Raji (cell line): ENCODE measurements around the gene PCSK2.

Experiments used
- POLR2A ChIP-seq: IDR thresholded peaks from 2 replicates; pipeline ENCODE4 v1.6.1; 2011; ENCODE audit warnings: low read depth, low read length, control low read depth; ENCODE audit not compliant: insufficient read depth

Gene PCSK2

DNA sequence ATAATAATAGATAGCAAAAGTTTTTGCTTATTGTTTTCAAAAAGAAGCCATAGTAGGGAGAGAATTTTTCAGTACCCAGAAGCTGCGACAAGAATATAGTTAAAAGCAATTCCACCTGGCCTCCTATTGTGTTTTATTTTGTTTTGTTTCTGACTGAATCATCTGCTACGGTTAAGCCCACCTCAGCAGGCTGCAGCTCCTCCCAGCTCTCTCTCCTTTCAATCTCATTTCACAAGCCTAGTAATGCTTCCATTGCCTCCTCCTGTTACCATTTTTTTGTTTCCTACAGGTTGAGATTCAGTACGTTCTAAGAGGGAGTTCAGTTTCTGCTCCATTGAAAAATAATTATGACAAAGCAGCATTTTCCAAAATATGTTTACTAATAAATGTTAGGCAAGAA, 77.9 kb downstream of the PCSK2 start:
- TF ChIP-seq POLR2A: no peak

DNA sequence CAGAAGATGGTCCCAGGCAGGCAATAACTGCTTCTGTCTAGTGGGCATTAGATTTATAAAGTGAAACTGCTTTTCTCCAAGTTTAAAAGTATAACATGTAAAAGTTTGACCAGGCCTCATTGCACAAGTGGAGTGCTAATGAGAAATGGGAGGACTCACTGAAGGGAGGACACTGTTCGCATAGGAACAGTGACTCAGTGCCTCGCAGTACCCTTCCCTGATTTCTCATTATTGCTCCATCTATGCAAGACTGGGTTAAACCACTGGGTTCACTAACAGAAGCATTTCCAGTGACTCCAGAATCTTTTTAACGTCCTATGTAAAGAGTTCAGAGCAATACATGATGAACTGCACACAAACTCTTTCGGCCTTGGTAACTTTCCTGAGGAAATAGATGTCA, 79.6 kb downstream of the PCSK2 start:
- TF ChIP-seq POLR2A: no peak

DNA sequence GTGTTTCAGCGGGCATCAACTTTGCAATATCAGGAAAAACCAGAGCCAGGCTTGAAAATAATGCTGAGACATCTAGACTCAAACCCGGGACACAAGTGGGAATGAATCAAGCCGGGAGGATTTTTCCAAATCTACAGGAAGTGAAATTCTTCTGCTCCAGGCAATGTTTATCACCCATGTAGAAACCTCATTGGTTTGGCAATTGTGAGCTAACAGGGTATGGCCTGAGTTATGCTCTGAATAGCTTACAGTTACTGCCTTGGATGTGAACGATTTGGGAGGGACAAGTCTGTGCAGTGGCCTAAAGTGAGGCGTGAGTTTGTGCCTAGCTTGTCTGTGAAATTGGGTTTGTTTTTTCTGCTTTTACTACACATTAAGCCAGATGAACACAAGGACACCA, 87.4 kb downstream of the PCSK2 start:
- no peak for TF ChIP-seq POLR2A

DNA sequence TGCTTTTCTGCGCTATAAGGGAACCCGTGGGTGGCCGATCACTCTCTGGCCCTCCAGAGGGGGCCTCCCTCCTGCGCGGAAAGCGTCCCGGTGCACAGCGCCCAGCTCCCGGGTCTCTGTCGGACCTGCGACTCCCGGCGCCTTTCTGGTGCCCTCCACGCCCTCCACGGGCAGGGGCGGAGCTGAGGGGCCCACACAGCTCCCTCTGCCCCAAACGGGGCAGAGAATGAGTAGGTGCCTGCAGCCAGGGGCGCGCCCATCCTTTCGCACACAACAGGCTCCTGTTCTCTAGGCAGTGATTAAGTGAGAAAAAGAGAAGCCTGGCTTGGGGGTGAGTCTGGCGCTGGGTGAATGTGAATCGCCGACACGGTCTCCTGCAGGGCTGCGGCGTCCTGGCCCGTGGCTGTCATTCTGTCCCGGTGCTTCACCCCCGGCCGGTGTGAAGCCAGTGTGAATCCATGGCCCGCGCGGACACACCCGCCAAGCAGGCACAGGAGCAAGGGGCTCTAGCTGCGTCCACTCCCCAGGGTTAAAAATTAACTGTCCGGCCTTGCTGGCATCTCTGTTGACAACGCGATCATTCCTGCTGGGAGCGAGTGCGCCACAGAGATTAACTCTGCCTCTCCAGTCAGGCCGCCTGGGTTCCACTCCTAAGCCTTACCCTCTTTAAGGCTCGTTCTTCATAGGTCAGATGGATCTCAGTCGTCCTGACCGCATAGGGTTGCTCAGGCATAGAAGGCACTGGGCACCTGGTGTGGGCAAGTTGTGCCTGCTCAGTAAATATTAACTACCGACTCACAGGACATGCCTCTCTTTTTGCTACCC, 88.8 kb downstream of the PCSK2 start:
- no peak for TF ChIP-seq POLR2A

DNA sequence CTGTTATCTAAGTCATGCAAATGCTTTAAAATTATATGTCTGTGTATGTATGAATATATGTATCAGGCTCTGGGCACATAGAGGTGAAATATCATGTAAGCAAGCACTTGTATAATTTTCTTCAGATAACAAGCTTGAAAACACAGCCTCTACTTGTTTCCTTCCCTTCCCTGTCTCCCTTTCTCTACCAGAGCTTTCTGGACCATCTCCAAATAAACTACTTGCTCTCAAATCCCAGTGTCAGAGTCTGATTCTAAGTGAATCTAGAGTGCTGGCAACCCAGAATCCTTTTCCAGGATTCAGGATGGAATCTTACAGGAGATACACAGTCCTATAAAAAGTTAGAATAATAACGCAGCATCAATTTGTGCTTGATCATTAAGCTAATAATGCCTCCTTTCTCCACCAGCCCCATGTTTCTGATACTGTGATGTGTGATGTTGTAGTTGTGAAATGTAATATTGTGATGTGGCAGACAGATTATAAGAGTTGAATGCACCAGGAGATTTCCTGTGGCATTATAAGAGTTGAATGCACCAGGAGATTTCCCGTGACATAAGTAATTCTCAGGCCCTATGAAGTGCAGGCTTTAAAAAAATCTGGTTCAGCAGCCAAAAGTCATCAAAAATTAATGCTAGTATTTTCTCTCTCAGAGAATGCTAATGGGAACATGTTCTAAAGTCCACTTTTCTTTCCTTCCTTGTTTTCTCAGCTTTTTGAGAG, 89.6 kb downstream of the PCSK2 start:
- TF ChIP-seq POLR2A: no peak

DNA sequence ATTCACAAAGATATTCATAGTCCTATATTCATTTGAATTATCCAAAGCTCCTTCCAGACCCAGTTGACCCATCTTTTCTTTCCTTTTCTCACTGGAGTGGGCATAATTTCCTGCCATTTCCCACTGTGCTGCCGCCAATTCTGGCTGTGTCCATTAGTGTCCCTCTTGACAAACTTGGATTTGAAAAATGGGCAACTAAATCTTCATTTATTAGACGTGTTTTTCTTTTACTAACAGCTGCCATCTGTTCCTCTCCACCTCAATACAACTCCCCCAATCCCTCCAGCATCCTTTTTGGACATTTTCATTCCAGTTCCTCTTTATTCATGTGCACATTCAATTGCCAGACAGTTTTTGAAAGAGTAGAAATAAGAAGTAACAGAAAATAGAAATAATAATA, 90.5 kb downstream of the PCSK2 start:
- TF ChIP-seq POLR2A: no peak

DNA sequence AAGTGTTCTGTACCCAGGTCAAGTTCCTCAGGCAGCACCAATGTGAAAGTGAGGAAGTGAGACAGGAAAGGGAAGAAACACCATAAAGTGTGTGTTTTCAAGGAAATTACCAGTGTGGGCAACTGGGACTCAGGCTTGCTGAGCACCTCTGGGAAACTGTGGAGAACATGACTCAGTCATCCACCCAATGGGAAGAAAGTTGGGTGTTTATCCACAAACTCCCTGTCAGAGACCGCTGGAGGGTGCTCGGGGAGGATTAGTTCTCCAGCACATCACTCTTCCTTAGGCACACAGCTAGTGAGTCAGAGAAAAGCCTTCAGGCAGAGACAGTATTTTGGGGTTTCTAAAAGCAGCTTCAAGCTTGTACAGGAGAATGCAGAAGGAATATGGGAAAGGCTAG, 93.6 kb downstream of the PCSK2 start:
- TF ChIP-seq POLR2A: no peak

DNA sequence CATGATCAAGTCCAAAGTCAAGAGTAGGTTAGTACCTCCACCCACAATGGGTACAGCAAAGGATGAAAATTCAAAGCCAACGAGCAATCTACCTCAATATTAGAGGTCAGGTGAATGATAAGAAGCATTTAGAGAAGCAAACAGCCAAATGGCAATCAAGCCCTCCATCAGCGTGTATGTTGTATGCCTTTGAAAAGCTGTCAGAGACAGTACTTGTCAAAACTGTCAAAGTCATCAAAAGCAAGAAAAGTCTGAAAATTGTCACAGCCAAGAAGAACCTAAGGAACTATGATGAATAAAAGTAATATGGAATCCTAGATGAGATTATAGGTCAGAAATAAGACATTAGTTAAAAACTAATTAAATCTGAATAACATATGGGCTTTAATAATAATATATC, 99.3 kb downstream of the PCSK2 start:
- no peak for TF ChIP-seq POLR2A

DNA sequence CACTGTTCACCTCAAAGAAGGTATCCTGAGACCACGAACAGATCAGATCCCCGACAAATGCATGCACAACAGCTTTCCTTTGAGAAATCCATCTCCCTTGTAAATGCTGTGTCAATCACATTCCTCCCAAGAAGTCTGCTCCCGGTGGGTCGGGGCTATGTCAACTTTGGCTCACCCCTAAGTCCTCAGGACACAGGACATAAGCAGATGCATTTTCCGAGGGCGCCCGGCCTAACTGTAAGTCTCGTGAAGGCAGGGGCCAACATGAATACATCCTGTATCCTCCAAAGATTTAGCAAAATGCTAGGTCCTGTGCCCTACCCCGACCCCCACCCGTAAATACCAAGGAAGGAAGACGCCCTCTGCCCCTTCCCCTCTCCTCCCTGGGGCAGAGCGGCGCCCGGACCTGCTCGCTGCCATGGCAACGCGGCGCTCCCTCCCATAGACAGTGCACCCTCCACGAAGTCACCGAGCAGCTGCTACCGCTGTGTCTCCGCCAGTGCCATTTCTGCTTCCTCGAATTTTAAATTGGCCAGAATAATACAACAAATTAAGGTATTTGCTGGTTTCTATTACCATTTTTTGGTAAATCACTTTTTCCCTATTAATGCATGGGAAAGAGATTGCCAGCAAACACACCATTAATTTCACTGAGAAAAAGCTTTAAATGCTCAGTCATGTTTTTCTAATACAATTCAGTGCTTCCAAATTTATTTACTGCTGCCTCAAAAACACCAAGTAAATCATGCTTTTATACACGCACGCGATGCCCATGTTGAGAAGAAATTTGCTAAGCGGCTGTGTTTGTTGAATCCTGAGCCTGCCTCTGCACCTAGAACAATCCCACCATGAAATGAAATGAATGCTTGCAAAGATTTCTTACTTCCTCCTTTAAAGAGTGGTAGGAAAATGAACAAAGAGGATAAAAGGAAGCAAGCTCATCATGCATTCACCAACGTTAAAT, 100.6 kb downstream of the PCSK2 start:
- TF ChIP-seq POLR2A: no peak

DNA sequence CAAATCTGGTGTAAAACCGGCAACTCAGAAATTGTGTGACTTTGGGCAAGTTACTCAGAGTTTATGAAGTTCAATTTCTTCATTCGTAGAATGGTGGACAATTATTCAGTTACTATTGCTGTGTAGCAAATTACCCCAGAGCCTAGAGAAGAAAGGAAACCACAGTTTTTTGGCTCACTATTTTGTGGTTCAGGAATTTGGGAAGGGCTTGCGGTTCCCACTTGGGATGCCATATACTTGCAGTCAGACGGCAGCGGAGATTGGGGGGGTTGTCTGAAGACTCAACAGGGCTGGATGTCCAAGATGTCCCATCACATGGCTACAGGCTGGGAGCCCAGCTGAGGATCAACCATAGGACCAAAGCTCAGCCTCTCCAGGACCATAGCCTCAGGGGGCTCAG, 108.1 kb downstream of the PCSK2 start:
- no peak for TF ChIP-seq POLR2A

DNA sequence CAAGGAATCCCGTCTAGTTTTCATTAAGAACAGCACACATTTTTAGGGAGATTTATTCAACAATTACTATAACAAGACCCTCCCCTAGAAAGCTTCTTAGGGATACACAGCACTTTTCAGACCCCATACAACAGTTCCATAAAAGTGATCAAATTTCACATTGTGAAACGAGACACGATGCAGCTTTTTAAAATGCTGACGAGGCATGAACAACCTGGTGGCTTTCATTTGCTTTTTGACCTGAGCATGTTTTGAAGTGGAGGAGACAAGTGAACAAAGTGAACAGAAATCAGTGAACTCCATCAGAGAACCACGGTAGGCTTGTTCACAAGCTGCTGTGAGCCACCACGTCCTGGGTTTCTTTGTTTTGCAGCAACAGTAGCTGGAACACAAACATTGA, 112.2 kb downstream of the PCSK2 start:
- TF ChIP-seq POLR2A: no peak

DNA sequence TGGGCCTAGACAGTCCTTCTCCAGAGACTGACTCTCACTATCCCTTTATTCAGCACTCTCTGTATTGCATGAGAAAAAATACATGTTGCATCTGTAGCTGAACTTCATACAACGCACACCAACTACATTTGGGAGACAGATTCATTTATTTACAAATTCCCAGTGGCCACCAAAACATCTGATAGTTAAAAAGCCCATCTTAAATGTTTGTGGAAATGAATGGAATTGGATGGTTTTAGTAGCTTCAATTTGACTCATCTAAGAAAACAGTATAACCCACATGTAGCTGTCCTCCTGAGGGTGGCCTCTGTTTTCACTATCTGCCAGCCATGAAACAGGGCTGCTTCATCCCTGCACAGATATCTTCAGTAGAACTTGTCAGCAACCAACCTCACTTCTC, 116.3 kb downstream of the PCSK2 start:
- TF ChIP-seq POLR2A: no peak

DNA sequence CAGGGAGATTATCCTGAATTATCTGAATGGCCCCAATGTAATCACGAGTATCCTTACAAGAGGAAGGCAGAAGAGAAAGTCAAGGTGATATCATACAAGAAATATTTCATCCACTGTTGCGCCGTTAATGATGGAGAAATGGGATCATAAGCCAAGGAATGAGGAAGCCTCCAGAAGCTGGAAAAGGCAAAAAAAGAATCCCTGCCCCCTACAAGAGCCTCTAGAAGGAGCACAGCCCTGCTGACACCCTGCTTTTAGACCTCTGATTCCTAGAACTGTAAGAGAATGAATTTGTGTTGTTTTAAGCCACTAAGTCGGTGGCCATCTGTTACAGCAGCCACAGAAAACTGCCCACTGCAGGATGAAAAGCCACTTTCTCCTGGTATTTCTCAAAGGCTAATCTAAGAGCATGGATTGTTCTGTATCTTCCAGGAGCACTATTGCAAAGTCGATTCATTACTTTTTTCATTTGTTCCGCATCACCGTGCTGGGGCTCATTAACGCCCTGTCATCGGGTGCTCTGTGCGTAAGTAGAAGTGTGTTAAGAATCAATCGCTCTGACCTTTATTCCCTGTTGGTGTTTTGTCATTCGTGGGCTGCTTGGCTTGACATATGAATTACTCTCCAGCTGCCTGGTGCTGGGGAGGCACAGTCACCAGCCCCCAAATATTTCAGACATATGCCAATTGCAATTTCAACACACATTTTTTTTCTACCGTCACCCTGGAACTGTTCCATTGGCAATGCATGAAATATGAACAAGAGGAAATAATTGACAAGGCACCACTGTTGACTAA, 117.0 kb downstream of the PCSK2 start:
- TF ChIP-seq POLR2A: no peak

DNA sequence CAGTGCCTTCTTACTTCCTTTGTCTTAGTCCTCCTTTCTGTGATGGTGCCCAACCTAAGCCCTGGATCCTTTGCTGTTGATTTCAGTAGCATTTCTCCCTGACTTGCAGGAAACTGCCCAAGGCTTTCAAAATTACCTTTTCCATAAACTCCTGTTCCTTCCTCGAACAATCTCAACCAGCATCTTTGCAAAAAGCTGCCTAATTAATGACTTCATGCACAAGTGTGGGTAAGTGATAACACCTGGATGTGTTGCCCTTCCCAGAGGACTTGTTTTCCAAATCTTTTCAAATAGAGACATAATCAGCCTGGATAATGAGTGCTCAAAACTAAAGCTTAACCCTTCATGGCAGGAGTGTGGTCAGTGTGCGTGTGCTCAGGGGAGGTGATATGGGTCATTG, 118.0 kb downstream of the PCSK2 start:
- TF ChIP-seq POLR2A: no peak

DNA sequence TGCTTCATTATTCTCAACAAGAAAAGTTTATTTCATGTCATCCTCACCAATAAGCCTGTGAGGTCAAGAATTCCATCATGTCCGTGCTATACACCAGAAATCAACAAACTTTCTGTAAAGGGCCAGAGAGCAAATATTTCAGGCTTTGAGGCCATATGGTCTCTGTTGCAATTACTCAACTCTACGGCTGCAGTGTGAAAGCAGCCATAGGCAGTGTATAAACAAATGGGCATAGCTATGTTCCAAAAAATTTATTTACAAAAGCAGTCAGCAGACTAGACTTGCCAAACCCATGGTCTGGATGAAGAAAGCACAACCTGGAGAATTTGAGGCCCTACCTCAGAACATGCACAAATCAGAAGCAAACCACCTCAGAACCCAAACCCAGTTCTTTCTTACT, 118.5 kb downstream of the PCSK2 start:
- no peak for TF ChIP-seq POLR2A
